AG08396 (cell line): ENCODE data around the gene DTD2.

Experiments
- DNase-seq: peaks from one replicate; pipeline ENCODE4 v3.0.0; 2012; ENCODE audit warnings: low spot score, mixed read lengths

DTD2 gene

GRCh38 chr14:31405106-31405505 lies 52.2 kb downstream of the DTD2 start:
- DNase-seq, result no peak

GRCh38 chr14:31403707-31404106 lies 53.6 kb downstream of the DTD2 start:
- no peak for DNase-seq

GRCh38 chr14:31402764-31403439 lies 54.4 kb downstream of the DTD2 start:
- no peak for DNase-seq

GRCh38 chr14:31401369-31401932 lies 55.9 kb downstream of the DTD2 start:
- no peak for DNase-seq

GRCh38 chr14:31400031-31400638 lies 57.2 kb downstream of the DTD2 start:
- DNase-seq, result no peak
